CD4-positive, alpha-beta T cell (primary cell): ENCODE measurements around the gene SNCA. TPM values are rescaled to one million over a fixed set of nuclear protein-coding genes. Genes with fewer than 3 reads are reported as not detected.

Experiments used
- ATAC-seq: fragments of 200-7000 bp; cut with Tn5 transposase; one replicate; pipeline ENCODE4 v1.10.0; 2022; ENCODE audit warnings: mild to moderate bottlenecking; ENCODE audit not compliant: poor library complexity
- CTCF ChIA-PET: fragments of 350-600 bp; sonication (Branson Sonifier 250); formaldehyde crosslinking; loops from one replicate; lab custom pipeline; 2021; ENCODE audit warnings: antibody characterized with exemption, inconsistent platforms; lab: Charles Lee
- POLR2A ChIA-PET: fragments of 350-600 bp; sonication (Branson Sonifier 250); formaldehyde crosslinking; loops from one replicate; lab custom pipeline; 2021; ENCODE audit warnings: antibody characterized with exemption, inconsistent platforms; lab: Charles Lee
- DNase-seq, 14 experiments: peaks; one replicate each; pipeline ENCODE4 v3.0.0-alpha.2; 2013 to 2020; ENCODE audit warnings: mixed read lengths in 2 of 14
- H3K27ac ChIP-seq, 2 donors: one replicate each; pipeline versions ENCODE4 v1.5.1 to v1.7.0; 2013; ENCODE audit warnings: low read length in 2 of 2, low read depth in 1 of 2, mild to moderate bottlenecking in 1 of 2
- H3K27me3 ChIP-seq, 2 experiments: 1 replicate in 1 of 2; 2 replicates in 1 of 2; pipeline versions ENCODE4 v1.6.1 to v1.7.0; 2013; ENCODE audit warnings: low read length in 2 of 2, control low read depth in 1 of 2, mild to moderate bottlenecking in 1 of 2, moderate library complexity in 1 of 2; ENCODE audit not compliant: insufficient read depth in 2 of 2, control insufficient read depth in 1 of 2
- H3K36me3 ChIP-seq: one replicate; pipeline ENCODE4 v1.6.1; 2013; ENCODE audit warnings: low read length, control low read depth; ENCODE audit not compliant: insufficient read depth
- H3K4me1 ChIP-seq: one replicate; pipeline ENCODE4 v1.6.1; 2013; ENCODE audit warnings: low read length, control low read depth; ENCODE audit not compliant: insufficient read depth
- H3K4me3 ChIP-seq: one replicate; pipeline ENCODE4 v1.5.1; 2013; ENCODE audit warnings: mild to moderate bottlenecking, low read length, moderate library complexity
- H3K9me3 ChIP-seq, 2 experiments: 1 replicate in 1 of 2; 2 replicates in 1 of 2; pipeline versions ENCODE4 v1.6.1 to v1.7.0; 2013; ENCODE audit warnings: low read length in 2 of 2, mild to moderate bottlenecking in 2 of 2, control low read depth in 1 of 2, moderate library complexity in 1 of 2; ENCODE audit not compliant: control insufficient read depth in 1 of 2, insufficient read depth in 1 of 2
- H3K27ac Mint-ChIP-seq: one replicate; pipeline ENCODE4 v1.8.0; 2020; ENCODE audit warnings: mixed read lengths
- H3K27me3 Mint-ChIP-seq: one replicate; pipeline ENCODE4 v1.8.0; 2021; ENCODE audit warnings: mixed read lengths
- H3K36me3 Mint-ChIP-seq: one replicate; pipeline ENCODE4 v1.8.0; 2021; ENCODE audit warnings: low read depth, mixed read lengths
- H3K4me1 Mint-ChIP-seq: one replicate; pipeline ENCODE4 v1.8.0; 2021; ENCODE audit warnings: low read depth, mixed read lengths
- H3K4me3 Mint-ChIP-seq: one replicate; pipeline ENCODE4 v1.8.0; 2020; ENCODE audit warnings: mild to moderate bottlenecking, mixed read lengths
- H3K9me3 Mint-ChIP-seq: one replicate; pipeline ENCODE4 v1.8.0; 2020; ENCODE audit warnings: mixed read lengths
- intact Hi-C, 2 experiments: fragments of 100-400 bp; cut with DNase I in 1 of 2; cut with micrococcal nuclease in 1 of 2; formaldehyde crosslinking; loops; one replicate each; pipeline versions ENCODE4 v1.15.1 to v1.9.0; 2023 to 2025; cut with DNase I, micrococcal nuclease
- total RNA-seq, 174 experiments: library from RNA in 2 of 174; stranded (reverse) in 2 of 174; gene quantifications; one replicate each; pipeline ENCODE4 v1.2.3 and lab custom pipeline; 2021 to 2026
- TF ChIP-seq, protein P1 (sequence below): fragments of 200-600 bp; IDR thresholded peaks from one replicate; pipeline ENCODE4 v1.8.0; 2022; ENCODE audit warnings: antibody characterized with exemption, mild to moderate bottlenecking

SNCA gene
- total RNA-seq, 2 experiments from 2014 or later = not detected

- Mint-ChIP-seq H3K36me3 (no peaks in the 10 kb centered on the region), H3K27ac (no peak overlapping the region), H3K27me3 (peaks cover 4% of the 10 kb centered on the region), H3K4me3 (no peak overlapping the region), H3K9me3 (no peaks in the 10 kb centered on the region), H3K4me1 (peaks cover 3% of the 10 kb centered on the region)
- ATAC-seq = no peak
- Histone ChIP-seq H3K36me3 (no peaks in the 10 kb centered on the region), H3K4me1 (no peaks in the 10 kb centered on the region), H3K9me3 (no peaks in the 10 kb centered on the region), H3K27ac (no peak overlapping the region), H3K4me3 (no peak overlapping the region), H3K27me3 (no peaks in the 10 kb centered on the region)
- CTCF ChIA-PET = no interaction called here
- DNase-seq = no peak
- intact Hi-C loops = no loop called here
- POLR2A ChIA-PET = no interaction called here
- TF ChIP-seq, protein P1, sequence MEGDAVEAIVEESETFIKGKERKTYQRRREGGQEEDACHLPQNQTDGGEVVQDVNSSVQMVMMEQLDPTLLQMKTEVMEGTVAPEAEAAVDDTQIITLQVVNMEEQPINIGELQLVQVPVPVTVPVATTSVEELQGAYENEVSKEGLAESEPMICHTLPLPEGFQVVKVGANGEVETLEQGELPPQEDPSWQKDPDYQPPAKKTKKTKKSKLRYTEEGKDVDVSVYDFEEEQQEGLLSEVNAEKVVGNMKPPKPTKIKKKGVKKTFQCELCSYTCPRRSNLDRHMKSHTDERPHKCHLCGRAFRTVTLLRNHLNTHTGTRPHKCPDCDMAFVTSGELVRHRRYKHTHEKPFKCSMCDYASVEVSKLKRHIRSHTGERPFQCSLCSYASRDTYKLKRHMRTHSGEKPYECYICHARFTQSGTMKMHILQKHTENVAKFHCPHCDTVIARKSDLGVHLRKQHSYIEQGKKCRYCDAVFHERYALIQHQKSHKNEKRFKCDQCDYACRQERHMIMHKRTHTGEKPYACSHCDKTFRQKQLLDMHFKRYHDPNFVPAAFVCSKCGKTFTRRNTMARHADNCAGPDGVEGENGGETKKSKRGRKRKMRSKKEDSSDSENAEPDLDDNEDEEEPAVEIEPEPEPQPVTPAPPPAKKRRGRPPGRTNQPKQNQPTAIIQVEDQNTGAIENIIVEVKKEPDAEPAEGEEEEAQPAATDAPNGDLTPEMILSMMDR = no peak
Observed at GRCh38 chr4:89823416-89823815, 13.5 kb downstream of the SNCA start.

GRCh38 chr4:89821612-89822011, 15.3 kb downstream of the SNCA start:
- Mint-ChIP-seq H3K36me3 (no peaks in the 10 kb centered on the region), H3K27me3 (peaks cover 4% of the 10 kb centered on the region), H3K4me1 (no peaks in the 10 kb centered on the region), H3K27ac (no peak overlapping the region), H3K4me3 (no peak overlapping the region), H3K9me3 (no peaks in the 10 kb centered on the region)
- H3K27me3 ChIP-seq = no peaks in the 10 kb centered on the region
- no peaks in the 10 kb centered on the region for H3K9me3 ChIP-seq
- H3K4me1 ChIP-seq = no peaks in the 10 kb centered on the region
- DNase-seq = no peak
- intact Hi-C loops = no loop called here
- H3K36me3 ChIP-seq = no peaks in the 10 kb centered on the region
- no peak for ATAC-seq
- TF ChIP-seq, protein P1 = no peak
- POLR2A ChIA-PET = no interaction called here
- H3K4me3 ChIP-seq = no peak overlapping the region
- CTCF ChIA-PET = no interaction called here
- no peak overlapping the region for H3K27ac ChIP-seq

DNA sequence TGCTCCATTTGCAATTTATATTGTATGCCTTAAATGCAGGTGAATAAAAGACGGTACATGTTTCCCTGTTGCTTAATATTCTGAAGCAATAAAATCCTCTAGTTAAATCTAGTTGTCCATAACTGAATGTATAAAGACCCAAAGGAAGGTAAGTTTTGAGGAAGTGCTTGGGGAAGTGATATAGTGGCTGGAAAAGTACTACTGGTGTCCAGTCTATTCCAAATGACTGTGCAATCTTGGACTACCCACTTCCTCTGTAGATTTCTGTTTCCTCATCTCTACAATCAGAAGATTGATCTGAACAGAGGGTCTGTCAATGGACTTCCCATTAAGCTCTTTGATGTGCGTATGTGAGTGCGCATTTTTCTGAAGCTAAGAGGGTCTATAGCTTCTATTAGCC, 17.0 kb downstream of the SNCA start:
- H3K4me3 Mint-ChIP-seq = no peak overlapping the region
- H3K27ac Mint-ChIP-seq = no peak overlapping the region
- TF ChIP-seq, protein P1 = no peak
- H3K27me3 Mint-ChIP-seq = peaks cover 4% of the 10 kb centered on the region
- no peaks in the 10 kb centered on the region for H3K9me3 ChIP-seq
- ATAC-seq = no peak
- H3K27me3 ChIP-seq = no peaks in the 10 kb centered on the region
- ChIA-PET POLR2A (no interaction called here), CTCF (no interaction called here)
- no peaks in the 10 kb centered on the region for H3K9me3 Mint-ChIP-seq
- no peaks in the 10 kb centered on the region for H3K36me3 Mint-ChIP-seq
- H3K36me3 ChIP-seq = no peaks in the 10 kb centered on the region
- no peaks in the 10 kb centered on the region for H3K4me1 Mint-ChIP-seq
- no peaks in the 10 kb centered on the region for H3K4me1 ChIP-seq
- H3K27ac ChIP-seq = no peak overlapping the region
- no peak for DNase-seq
- intact Hi-C loops = no loop called here
- H3K4me3 ChIP-seq = no peak overlapping the region
